ENCODE results near the gene CARD11.
"Not testable (repeated sequence)": the region's sequence is repeated elsewhere in the genome, so short reads cannot be mapped to it uniquely, and the experiment has no call there.

CARD11 gene

DNA sequence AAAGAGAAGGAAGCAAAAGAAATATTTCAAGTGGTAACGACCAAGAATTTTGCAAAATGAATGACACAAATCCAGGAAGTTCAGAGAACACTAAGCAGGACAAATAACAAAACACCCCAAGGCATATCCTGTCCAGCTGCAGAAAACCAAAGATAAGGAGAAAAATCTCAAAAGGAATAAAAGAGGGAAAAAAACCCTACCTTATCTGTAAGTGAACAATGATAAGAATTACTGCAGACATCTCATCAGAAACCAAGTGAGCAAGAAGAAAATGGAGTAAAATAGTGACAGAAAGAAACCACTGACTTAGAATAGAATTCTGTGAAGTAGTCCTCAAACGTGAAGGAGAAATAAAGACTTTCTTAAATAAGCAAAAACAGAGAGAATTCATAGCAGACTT, 21.8 kb downstream of the CARD11 start:
- in situ Hi-C loops (cut with HindIII; ENCODE audit: low sequenced_read_pairs) = no loop called here

DNA sequence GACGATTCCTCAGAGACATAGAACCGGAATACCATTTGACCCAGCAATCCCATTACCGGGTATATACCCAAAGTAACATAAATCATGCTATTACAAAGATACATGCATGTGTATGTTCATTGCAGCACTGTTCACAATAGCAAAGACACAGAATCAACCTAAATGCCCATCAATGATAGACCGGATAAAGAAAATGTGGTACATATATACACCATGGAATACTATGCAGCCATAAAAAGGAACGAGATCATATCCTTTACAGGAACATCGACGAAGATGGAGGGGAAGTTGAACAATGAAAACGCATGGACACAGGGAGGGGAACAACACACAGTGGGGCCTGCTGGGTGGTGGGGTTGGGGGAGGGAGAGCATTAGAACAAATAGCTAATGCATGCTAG, 22.4 kb downstream of the CARD11 start:
- in situ Hi-C loops (cut with HindIII; ENCODE audit: low sequenced_read_pairs) = not testable (repeated sequence)

DNA sequence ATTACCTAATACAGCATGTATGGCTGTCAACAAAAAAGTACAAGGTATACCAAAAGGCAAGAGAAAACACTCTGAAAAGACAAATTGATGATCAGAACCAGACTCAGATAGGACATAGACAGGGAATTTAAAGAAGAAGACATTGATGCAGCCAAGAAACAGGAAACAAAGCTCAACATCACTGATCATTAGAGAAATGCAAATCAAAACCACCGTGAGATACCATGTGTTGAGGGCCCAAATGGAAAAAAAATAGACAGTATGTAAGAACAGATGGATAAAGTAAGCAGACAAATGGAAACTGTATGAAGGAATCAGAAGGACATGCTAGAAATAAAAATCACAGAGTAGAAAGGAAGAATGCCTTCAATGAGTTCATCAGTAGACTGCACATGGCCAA, 23.3 kb downstream of the CARD11 start:
- in situ Hi-C loops (cut with HindIII; ENCODE audit: low sequenced_read_pairs) = no loop called here

DNA sequence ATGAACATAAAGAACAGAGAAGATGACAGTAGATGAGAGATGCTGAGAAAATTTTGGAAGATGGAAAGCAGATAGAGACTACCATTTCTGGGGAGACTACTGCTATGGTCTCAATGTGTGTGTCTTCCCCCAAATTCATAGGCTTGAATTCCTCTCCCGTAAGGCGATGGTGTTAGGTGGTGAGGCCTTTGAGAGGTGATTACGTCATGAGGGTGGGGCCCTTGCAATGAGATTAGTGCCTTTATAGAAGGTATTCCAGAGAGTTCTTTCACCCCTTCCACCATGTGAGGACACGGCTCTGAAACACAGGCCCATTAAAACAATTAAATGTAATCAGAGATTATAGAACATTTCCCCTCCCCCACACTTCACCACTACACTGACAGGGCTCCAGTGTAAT, 23.9 kb downstream of the CARD11 start:
- in situ Hi-C loops (cut with HindIII; ENCODE audit: low sequenced_read_pairs) = no loop called here

DNA sequence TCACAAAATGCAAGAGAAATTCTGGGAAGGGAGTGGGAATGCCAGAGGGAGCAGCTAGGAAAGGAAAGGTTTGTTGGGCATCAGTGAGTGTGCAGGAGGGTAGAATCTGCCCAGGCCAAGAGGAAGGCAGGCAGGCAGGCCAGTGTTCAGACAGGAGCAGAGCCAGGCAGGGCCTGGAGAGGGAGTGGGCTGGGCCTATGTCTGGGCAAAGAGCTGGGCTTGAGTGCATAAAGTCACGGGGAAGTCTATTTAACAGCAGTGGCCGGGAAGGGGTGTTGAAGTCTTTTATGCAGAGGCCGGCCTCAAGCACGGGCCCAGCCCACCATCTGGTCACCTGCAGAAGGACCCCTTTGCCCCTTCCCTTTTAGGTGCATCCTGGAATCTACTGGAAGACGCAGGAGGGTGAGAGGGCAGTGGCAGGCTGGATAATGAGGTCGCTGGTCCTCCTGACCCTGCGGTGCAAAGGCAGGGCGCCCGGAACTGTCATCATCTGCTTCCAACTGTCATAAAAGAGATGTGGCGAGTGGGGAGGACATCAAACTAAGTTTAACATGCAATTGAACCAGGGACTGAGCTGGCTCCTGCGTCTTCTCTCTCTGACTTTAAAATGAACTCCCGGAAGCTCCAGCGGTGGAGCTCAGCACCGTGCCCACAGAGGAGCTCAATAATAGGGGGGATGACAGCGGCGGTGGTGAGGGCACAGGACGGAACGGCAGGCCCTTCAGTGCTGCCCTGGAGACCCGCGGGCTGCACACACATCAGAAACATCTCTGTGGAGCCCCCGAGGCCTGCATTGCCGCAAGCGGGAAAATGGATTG, 29.5 kb downstream of the CARD11 start:
- in situ Hi-C loops (cut with HindIII; ENCODE audit: low sequenced_read_pairs) = no loop called here

DNA sequence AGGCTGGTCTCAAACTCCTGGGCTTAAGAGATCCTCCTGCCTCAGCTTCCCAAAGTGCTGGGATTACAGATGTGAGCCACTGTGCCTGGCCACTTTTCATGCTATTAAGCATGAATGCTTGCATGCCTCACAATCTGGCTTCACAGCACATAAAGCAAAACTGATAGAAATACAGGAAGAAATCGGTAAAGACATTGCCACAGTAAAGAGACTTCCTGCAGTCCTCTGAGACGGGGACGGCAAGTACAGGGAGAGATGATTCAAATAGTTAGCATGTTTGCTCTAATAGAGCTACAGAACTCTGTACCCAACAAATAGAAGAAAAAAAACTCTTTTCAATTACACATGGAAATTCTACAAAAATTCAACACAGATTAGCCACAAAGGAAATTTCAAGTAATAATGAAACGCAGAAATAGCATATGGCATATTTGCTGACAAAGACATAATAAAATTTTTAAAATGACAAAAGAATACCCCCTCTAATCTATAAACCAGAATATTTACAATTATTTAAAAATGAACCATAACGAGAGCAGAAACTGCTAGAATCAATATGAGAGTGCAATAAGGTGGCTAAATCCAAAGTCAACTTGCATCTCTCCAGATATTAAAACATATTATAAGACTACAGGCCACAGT, 32.3 kb downstream of the CARD11 start:
- in situ Hi-C loops (cut with HindIII; ENCODE audit: low sequenced_read_pairs) = no loop called here

DNA sequence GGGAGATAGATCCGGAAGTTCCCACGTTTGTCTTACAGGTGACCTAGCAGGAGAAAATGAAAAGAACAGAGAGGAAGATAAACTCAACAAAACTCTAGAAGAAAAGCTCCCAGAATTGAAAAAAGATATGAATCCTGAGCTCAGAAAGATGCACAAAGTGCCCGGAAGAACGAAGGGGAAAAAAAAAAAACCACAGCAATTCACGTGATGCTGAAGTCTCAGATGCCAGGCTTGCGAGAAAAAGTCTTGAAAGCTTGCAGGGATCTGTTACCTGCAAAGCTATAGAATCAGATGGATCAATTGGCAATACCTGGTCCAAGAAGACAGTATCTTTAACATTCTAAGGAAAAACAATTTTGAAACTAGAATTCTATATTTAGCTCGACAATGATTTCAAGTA, 33.5 kb downstream of the CARD11 start:
- in situ Hi-C loops (cut with HindIII; ENCODE audit: low sequenced_read_pairs) = no loop called here

DNA sequence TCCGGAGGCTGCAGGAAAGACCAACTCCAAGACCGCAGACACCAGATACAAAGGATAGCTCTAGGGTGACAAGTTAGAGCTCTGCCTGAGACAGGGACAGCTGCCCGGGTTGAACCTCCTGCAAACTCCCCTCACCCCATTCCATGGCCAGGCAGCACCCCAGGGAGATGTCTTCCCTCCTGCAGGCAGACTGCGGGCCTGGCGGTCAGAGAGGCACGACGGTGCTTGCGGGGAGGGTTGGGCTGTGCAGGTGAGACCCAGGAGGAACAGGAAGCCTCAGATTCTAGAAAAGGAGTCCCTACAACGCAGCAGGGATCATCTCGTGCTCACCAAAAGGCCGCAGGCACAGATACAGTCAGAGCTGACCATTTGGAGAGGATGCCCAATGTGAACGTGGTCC, 34.6 kb downstream of the CARD11 start:
- in situ Hi-C loops (cut with HindIII; ENCODE audit: low sequenced_read_pairs) = no loop called here

DNA sequence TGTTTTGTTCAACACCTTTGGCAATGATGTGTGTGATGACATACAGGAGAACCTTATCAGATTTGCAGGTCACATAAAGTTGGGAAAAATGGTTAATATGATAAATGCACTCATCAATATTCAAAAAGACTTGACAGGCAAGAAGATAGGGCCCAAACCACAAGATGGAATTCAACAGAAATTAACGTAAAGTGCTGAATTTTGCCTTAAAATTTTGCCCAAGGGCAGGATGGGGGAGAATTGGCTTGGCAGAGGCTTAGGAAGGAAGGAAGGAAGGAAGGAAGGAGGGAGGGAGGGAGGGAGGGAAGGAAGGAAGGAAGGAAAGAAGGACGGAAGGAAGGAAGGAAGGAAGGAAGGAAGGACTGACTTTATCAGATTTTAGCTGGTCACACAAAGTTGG, 35.3 kb downstream of the CARD11 start:
- in situ Hi-C loops (cut with HindIII; ENCODE audit: low sequenced_read_pairs) = no loop called here

DNA sequence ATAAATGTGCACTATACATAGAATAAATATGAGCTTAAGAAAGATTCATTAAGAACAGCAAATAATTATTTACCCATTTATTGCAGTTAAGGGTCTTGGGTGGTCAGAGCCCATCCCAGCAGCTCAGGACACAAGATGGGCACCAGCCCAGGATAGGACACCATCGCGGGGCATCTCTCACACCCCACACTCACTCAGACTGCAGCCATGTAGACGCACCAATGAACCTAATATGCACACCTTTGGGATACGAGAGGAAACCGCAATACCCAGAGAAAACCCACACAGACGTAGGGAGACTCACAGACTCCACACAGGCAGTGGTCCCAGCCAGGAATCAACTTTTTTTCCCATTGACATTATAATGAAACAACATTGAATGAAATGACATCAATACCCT, 36.0 kb downstream of the CARD11 start:
- in situ Hi-C loops (cut with HindIII; ENCODE audit: low sequenced_read_pairs) = no loop called here

DNA sequence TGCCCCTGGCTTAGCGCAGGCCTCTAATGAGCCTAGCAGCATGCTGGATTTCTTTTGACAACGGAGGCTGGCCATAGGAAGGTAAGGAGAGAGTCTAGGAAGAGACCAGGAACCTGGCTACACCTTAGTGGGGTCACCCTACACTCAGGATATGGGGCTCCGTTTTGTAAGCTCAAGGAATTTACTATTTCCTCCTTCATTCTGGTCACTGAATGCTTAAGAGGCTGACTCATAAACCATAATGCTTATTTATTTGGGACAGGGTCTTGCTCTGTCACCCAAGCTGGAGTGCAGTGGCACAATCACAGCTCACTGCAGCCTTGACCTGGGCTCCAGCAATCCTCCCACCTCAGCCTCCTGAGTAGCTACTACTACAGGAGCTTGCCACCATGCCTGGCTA, 38.4 kb downstream of the CARD11 start:
- in situ Hi-C loops (cut with HindIII; ENCODE audit: low sequenced_read_pairs) = no loop called here

DNA sequence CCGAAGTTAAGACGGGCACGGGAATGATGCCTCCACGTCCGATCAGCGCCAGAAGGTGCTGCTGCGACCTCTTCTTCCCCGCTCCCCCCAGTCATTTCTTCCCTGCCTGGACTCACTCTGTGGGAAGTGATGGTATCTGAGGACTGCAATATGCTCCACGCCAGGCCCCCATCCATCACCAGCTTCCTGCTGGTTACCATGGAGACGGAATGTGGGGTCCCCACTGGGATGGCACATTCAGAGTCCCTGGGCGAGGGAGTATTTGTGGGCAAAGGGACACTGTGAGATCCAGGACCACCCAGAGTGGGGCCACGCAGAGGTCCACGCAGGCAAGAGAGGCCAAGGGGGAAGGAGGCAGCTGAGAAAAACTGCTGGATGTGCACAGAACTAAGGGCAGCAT, 39.7 kb downstream of the CARD11 start:
- in situ Hi-C loops (cut with HindIII; ENCODE audit: low sequenced_read_pairs) = no loop called here

DNA sequence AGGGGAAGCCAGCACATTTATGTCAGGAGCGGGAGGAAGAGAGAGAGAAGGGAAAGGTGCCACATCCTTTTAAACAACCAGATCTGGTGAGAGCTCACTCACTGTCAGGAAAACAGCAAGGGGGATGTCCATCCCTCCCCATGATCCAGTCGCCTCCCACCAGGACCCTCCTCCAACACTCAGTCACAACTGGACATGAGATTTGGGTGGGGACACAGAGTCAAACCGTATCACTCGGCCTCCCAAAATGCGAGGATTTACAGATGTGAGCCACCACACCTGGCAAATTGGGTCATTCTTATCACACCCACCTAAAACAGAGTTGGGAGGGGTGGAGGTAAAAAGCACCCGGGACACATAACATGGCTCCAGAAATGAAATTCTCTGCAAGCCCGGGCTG, 41.0 kb downstream of the CARD11 start:
- in situ Hi-C loops (cut with HindIII; ENCODE audit: low sequenced_read_pairs) = no loop called here

DNA sequence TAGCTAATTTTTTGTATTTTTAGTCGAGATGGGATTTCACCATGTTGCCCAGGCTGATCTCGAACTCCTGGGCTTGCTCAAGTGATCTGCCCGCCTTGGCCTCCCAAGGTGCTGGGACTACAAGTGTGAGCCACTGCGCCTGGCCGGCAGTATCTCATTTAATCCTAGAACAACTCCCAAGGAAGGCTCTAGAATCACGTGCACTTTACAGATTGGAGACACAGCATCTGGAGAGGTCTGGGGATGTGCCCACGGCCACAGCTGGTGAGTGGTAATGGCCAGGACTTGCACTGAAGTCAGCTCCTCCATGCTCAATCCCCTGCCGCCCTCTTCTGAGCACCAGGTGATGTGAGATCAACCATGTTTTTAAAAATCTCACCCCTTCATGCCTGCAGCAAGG, 43.1 kb downstream of the CARD11 start:
- in situ Hi-C loops (cut with HindIII; ENCODE audit: low sequenced_read_pairs) = no loop called here

DNA sequence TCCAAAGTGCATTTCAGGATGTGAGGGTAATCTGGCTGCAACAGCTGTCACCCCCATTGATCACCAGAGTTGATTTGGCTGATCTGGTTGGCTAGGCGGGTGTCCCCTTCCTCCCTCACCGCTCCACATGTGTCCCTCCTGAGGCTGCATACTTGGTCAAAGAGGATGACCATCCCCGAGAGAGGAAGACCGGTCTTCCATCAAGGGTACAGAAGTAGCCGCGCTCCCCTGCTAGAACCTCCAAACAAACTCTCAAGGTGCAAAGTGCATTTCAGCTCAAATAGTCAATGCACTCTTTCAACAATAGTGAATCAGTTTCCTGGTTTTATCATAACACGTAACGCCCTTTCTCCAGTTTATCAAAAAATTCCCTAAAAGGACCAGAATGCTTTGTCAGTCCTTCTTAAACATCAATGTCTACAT, 44.6 kb downstream of the CARD11 start:
- in situ Hi-C loops (cut with HindIII; ENCODE audit: low sequenced_read_pairs) = no loop called here

DNA sequence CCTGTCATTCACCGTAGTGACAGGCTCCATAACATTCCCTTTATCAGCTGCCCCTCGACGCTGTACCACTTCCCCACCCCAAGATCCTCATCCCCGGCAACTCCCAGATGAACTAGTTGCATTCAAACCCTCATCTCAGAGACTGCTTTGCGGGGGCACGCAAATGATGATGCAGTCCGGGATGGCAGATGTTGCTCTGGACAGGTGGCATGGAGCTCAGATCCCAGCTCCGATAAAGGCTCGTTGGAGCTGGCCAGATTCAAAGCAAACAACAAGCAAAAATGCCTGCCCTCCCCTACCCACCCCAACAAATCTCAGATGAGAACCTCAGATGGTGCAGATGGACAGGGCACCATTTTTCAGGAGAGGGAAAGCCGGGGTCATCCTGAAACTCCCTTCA, 46.7 kb downstream of the CARD11 start:
- in situ Hi-C loops (cut with HindIII; ENCODE audit: low sequenced_read_pairs) = no loop called here

DNA sequence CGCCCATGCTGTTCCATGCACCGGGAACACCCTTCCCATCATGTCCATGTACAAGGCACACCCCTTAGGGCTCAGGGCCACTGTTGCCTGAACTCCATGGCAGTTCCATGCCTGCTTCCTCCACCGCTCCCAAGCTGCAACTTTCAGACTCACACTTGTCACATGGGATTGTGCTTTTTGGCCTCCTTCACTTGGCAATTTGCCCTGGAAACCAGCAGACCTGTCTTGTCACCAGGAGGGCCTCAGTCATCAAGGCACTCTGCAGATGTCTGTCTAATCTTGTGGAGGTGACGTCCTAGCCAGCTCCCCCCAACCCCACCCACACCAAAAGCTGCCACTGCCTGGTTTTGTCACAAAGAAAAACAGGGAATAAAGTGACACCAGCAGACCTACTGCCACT, 47.5 kb downstream of the CARD11 start:
- in situ Hi-C loops (cut with HindIII; ENCODE audit: low sequenced_read_pairs) = no loop called here

DNA sequence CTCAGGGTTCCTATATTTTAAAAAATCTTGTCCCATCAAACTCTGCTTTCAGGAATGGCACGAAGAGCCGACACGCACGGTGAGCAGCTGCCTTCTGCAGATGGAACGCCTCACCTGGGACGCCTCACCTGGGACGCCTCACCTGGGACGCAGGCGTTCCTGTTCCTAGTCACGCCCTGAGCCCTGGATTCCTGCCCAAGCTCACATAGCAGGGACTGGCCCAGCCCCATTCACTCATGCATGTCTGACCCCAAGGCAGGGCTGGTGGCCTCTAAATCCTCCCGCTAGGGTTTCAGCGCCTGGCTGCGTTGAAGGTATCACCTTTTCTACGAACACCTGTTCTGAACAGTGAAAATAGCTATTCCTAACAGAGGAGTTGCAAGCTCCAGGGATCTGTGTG, 49.8 kb downstream of the CARD11 start:
- in situ Hi-C loops (cut with HindIII; ENCODE audit: low sequenced_read_pairs) = no loop called here

DNA sequence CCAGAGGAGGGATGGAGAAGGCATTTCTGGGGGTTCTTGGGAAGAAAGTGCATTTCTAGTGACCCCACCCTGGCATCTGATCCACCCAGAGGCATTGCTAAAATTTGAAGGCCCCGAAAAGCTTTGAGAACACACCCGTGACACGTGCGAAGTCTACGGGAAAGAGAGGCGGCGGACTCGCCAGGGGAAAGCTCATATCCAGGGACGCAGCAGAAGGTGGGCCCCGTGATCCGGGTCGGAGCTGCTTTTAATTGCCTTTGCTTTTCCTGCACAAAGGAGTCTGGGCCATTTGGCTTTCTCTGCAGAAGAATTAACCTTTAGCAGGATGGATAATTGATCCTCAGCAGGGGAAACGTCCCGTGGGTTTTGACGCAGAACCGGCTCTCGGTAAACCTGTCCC, 50.3 kb downstream of the CARD11 start:
- in situ Hi-C loops (cut with HindIII; ENCODE audit: low sequenced_read_pairs) = no loop called here

DNA sequence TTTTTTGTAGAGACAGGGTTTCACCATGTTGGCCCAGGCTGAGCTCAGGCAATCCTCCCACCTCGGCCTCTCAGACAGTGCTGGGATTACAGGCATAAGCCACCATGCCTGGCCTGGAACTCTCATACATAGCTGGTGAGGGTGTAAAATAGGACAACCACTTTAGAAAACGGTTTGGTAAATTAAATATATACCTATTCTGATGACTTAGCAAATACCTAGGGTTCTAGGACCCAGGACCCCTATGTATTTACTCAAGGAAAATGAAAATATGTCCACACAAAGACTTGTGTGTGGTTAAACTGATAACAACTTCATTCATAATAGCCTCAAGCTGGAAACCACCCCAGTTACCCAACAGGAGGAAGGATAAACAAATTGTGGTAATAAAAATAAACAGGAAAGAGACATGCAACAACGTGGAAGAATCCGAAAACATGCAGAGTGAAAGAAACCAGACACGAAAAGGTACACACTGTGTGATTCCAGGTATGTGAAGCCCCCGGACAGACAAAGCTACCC, 52.7 kb downstream of the CARD11 start:
- in situ Hi-C loops (cut with HindIII; ENCODE audit: low sequenced_read_pairs) = no loop called here

DNA sequence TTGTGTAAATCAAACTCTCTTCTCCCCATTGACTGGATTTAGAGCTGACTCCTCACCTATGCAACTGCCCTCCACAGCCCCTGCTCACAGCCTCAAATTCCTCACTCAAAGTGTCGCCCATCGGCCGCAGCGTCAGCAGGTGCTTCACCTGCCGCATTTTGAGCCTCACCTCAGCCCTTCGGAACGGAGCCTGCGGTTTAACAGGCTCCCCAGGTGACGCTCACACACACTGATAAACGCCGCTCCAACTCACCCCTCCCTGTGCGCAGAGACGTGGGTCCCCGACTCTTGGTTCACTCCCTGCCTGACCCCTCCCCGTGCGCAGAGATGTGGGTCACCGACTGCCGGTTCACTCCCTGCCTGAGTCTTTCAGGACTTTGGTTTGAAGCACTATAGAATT, 57.1 kb downstream of the CARD11 start:
- in situ Hi-C loops (cut with HindIII; ENCODE audit: low sequenced_read_pairs) = no loop called here

DNA sequence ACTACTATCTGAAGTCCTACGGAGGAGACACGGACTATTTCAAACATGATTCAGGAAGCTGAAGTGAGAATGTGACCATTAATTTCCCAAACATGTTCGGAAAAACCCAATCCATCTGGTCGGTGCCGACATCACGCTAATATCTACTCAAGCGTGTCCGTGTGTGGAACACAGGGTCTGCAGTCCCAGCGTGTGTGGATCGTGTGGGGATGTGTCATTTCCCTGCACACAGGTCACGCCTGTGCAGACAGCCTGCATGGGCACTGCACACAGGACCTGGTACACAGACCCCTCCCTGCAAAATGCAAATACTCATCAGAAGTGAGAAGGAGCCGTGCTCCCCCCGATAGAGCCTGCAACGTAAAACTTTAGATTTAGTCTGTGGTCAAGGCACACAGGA, 57.8 kb downstream of the CARD11 start:
- in situ Hi-C loops (cut with HindIII; ENCODE audit: low sequenced_read_pairs) = no loop called here

Measured in DLD1 (cell line).